Measurements from ENCODE around the gene PDCL3.

PDCL3 gene

GRCh38 chr2:100537918-100538317 lies 24.9 kb upstream of the PDCL3 start:
- POLR2A ChIA-PET, result no interaction called here
- TF ChIP-seq CTCF (IDR thresholded peaks at IDR 0.05; ENCODE audit: control extremely low read depth, extremely low read depth, low read depth, missing control alignments), result no peak
- CTCF ChIA-PET, result interaction anchor here (1.0 to 2.1 kb wide), 4 partner anchors 9 to 55 kb away, joined by 3 to 7 read pairs (median 4); no protein-coding TSS in a partner anchor
- DNase-seq (ENCODE audit: extremely low spot score), result no peak

- DNase-seq (ENCODE audit: extremely low spot score), result no peak
- POLR2A ChIA-PET, result no interaction called here
- CTCF ChIA-PET, result interaction anchor here (1.4 to 2.1 kb wide), 5 partner anchors 8 to 276 kb away, joined by 3 to 7 read pairs (median 4); no protein-coding TSS in a partner anchor
- TF ChIP-seq CTCF (IDR thresholded peaks at IDR 0.05; ENCODE audit: control extremely low read depth, extremely low read depth, low read depth, missing control alignments), result no peak
Measured at GRCh38 chr2:100539221-100539620, 23.6 kb upstream of the PDCL3 start.

- DNase-seq (ENCODE audit: extremely low spot score), result no peak
- TF ChIP-seq CTCF (IDR thresholded peaks at IDR 0.05; ENCODE audit: control extremely low read depth, extremely low read depth, low read depth, missing control alignments), result no peak
- POLR2A ChIA-PET, result no interaction called here
- CTCF ChIA-PET, result no interaction called here
Measured at GRCh38 chr2:100541404-100541803, 21.4 kb upstream of the PDCL3 start.

- ChIA-PET POLR2A (no interaction called here), CTCF (no interaction called here)
- no peak for DNase-seq (ENCODE audit: extremely low spot score)
- TF ChIP-seq CTCF (IDR thresholded peaks at IDR 0.05; ENCODE audit: control extremely low read depth, extremely low read depth, low read depth, missing control alignments), result no peak
Measured at GRCh38 chr2:100542418-100542817, 20.4 kb upstream of the PDCL3 start.

GRCh38 chr2:100544911-100545596 lies 17.7 kb upstream of the PDCL3 start:
- POLR2A ChIA-PET, result no interaction called here
- TF ChIP-seq CTCF (IDR thresholded peaks at IDR 0.05; ENCODE audit: control extremely low read depth, extremely low read depth, low read depth, missing control alignments), result no peak
- CTCF ChIA-PET, result no interaction called here
- DNase-seq (ENCODE audit: extremely low spot score), result no peak

GRCh38 chr2:100546469-100546868 lies 16.3 kb upstream of the PDCL3 start:
- ChIA-PET POLR2A (no interaction called here), CTCF (interaction anchor here (0.9 to 1.2 kb wide), 2 partner anchors 8 to 12 kb away, joined by 3 to 4 read pairs; no protein-coding TSS in a partner anchor)
- TF ChIP-seq CTCF (IDR thresholded peaks at IDR 0.05; ENCODE audit: control extremely low read depth, extremely low read depth, low read depth, missing control alignments), result no peak
- DNase-seq (ENCODE audit: extremely low spot score), result no peak
